Large intestine (tissue), 3 donors: ENCODE data around the gene ZSWIM3. TPM values are rescaled to one million over a fixed set of nuclear protein-coding genes. Genes with fewer than 3 reads are reported as not detected.

ENCODE experiments used
- DNase-seq, 2 donors: peaks; one replicate each; pipeline versions ENCODE4 v3.0.0 to v3.0.0-alpha.2; 2013
- H3K27ac ChIP-seq: one replicate; pipeline ENCODE4 v1.5.1; 2013; ENCODE audit warnings: low read length
- H3K27me3 ChIP-seq: 2 replicates; pipeline ENCODE4 v1.6.1; 2013; ENCODE audit warnings: low read length; ENCODE audit not compliant: control insufficient read depth, insufficient read depth
- H3K36me3 ChIP-seq: 2 replicates; pipeline ENCODE4 v1.6.1; 2013; ENCODE audit warnings: low read length; ENCODE audit not compliant: control insufficient read depth, insufficient read depth
- H3K4me1 ChIP-seq: one replicate; pipeline ENCODE4 v1.6.1; 2013; ENCODE audit warnings: low read length; ENCODE audit not compliant: control insufficient read depth, insufficient read depth
- H3K4me3 ChIP-seq: one replicate; pipeline ENCODE4 v1.5.1; 2013; ENCODE audit warnings: low read length
- H3K9me3 ChIP-seq: one replicate; pipeline ENCODE4 v1.6.1; 2013; ENCODE audit warnings: mild to moderate bottlenecking, low read depth, low read length, moderate library complexity; ENCODE audit not compliant: control insufficient read depth
- WGBS: methylation state at CpG from one replicate; pipeline ENCODE4 v1.1.5; 2013; ENCODE audit warnings: low lambda C conversion rate; ENCODE audit not compliant: insufficient coverage; 5-methylcytosine and 5-hydroxymethylcytosine counted together
- polyA plus RNA-seq: library from polyadenylated mRNA; unstranded; fragments of 120-200 nt; gene quantifications from one replicate; pipeline ENCODE4 v1.2.1, GENCODE V29; 2013

Gene ZSWIM3
- polyA plus RNA-seq, 1 donor = 6.5 TPM

- Histone ChIP-seq H3K4me1 (no peaks in the 10 kb centered on the region), H3K9me3 (no peaks in the 10 kb centered on the region), H3K27me3 (no peaks in the 10 kb centered on the region), H3K27ac (no peak overlapping the region), H3K36me3 (peaks cover 69% of the 10 kb centered on the region), H3K4me3 (no peak overlapping the region)
- WGBS = no CpG with 5 or more reads among the region's 5 CpGs
- no peak for DNase-seq
Observed at GRCh38 chr20:45842169-45842812, 15.1 kb upstream of the ZSWIM3 start.

GRCh38 chr20:45843506-45843905 is 13.9 kb upstream of the ZSWIM3 start:
- no peaks in the 10 kb centered on the region for H3K9me3 ChIP-seq
- H3K36me3 ChIP-seq = peaks cover 78% of the 10 kb centered on the region
- WGBS = no CpG with 5 or more reads among the region's 14 CpGs
- no peaks in the 10 kb centered on the region for H3K27me3 ChIP-seq
- no peak for DNase-seq
- H3K4me1 ChIP-seq = no peaks in the 10 kb centered on the region
- H3K27ac ChIP-seq = no peak overlapping the region
- no peak overlapping the region for H3K4me3 ChIP-seq

GRCh38 chr20:45845452-45845851 is 12.0 kb upstream of the ZSWIM3 start:
- H3K27ac ChIP-seq = no peak overlapping the region

GRCh38 chr20:45848421-45848820 is 9.0 kb upstream of the ZSWIM3 start:
- Histone ChIP-seq H3K9me3 (no peaks in the 10 kb centered on the region), H3K36me3 (peaks cover 49% of the 10 kb centered on the region), H3K4me1 (peaks cover 8% of the 10 kb centered on the region), H3K4me3 (no peak overlapping the region), H3K27ac (no peak overlapping the region), H3K27me3 (no peaks in the 10 kb centered on the region)
- WGBS = no CpG with 5 or more reads among the region's 8 CpGs
- no peak for DNase-seq

More at GRCh38 chr20:45845452-45845851, 12.0 kb upstream of the ZSWIM3 start:
- Histone ChIP-seq H3K4me3 (no peak overlapping the region), H3K27me3 (no peaks in the 10 kb centered on the region), H3K36me3 (peaks cover 75% of the 10 kb centered on the region), H3K4me1 (no peaks in the 10 kb centered on the region), H3K9me3 (no peaks in the 10 kb centered on the region)
- no peak for DNase-seq

- Histone ChIP-seq H3K27ac (no peak overlapping the region), H3K4me1 (peaks cover 8% of the 10 kb centered on the region), H3K4me3 (no peak overlapping the region), H3K9me3 (no peaks in the 10 kb centered on the region), H3K36me3 (peaks cover 48% of the 10 kb centered on the region), H3K27me3 (no peaks in the 10 kb centered on the region)
- WGBS = 100% methylated on average over 1 of the region's 8 CpGs
- no peak for DNase-seq
Observed at GRCh38 chr20:45848969-45849582, 8.3 kb upstream of the ZSWIM3 start.

GRCh38 chr20:45850238-45850637 is 7.2 kb upstream of the ZSWIM3 start:
- Histone ChIP-seq H3K36me3 (peaks cover 44% of the 10 kb centered on the region), H3K9me3 (no peaks in the 10 kb centered on the region), H3K27ac (peak overlapping the region; percentile 19), H3K27me3 (no peaks in the 10 kb centered on the region), H3K4me1 (peaks cover 11% of the 10 kb centered on the region), H3K4me3 (no peak overlapping the region)
- WGBS = no CpG with 5 or more reads among the region's 2 CpGs
- DNase-seq = no peak

GRCh38 chr20:45850926-45851325 is 6.5 kb upstream of the ZSWIM3 start:
- Histone ChIP-seq H3K36me3 (peaks cover 39% of the 10 kb centered on the region), H3K27ac (peak overlapping the region; percentile 53)

GRCh38 chr20:45851501-45851900 is 5.9 kb upstream of the ZSWIM3 start:
- no peaks in the 10 kb centered on the region for H3K9me3 ChIP-seq
- peak overlapping the region; percentile 53 for H3K27ac ChIP-seq
- H3K27me3 ChIP-seq = no peaks in the 10 kb centered on the region
- H3K4me1 ChIP-seq = peaks cover 19% of the 10 kb centered on the region
- H3K36me3 ChIP-seq = peaks cover 34% of the 10 kb centered on the region
- DNase-seq = no peak
- no peak overlapping the region for H3K4me3 ChIP-seq

More at GRCh38 chr20:45850926-45851325, 6.5 kb upstream of the ZSWIM3 start:
- Histone ChIP-seq H3K4me3 (no peak overlapping the region), H3K9me3 (no peaks in the 10 kb centered on the region), H3K27me3 (no peaks in the 10 kb centered on the region), H3K4me1 (peaks cover 13% of the 10 kb centered on the region)
- peak; percentile 59 to 73 for DNase-seq
- no CpG with 5 or more reads among the region's 1 CpG for WGBS

- no peak overlapping the region for H3K27ac ChIP-seq
- H3K4me1 ChIP-seq = peaks cover 19% of the 10 kb centered on the region
- 100% methylated on average over 1 of the region's 6 CpGs for WGBS
- DNase-seq = no peak
- H3K27me3 ChIP-seq = no peaks in the 10 kb centered on the region
- H3K9me3 ChIP-seq = no peaks in the 10 kb centered on the region
- H3K36me3 ChIP-seq = peaks cover 26% of the 10 kb centered on the region
- no peak overlapping the region for H3K4me3 ChIP-seq
Observed at GRCh38 chr20:45852326-45852725, 5.1 kb upstream of the ZSWIM3 start.

- H3K27me3 ChIP-seq = no peaks in the 10 kb centered on the region
- no CpG with 5 or more reads among the region's 2 CpGs for WGBS
- no peaks in the 10 kb centered on the region for H3K9me3 ChIP-seq
- H3K27ac ChIP-seq = no peak overlapping the region
- peaks cover 17% of the 10 kb centered on the region for H3K36me3 ChIP-seq
- H3K4me3 ChIP-seq = no peak overlapping the region
- DNase-seq = no peak
- H3K4me1 ChIP-seq = peaks cover 25% of the 10 kb centered on the region
Observed at GRCh38 chr20:45853484-45853883, 3.9 kb upstream of the ZSWIM3 start.

- WGBS = no CpG with 5 or more reads among the region's 13 CpGs
Observed at GRCh38 chr20:45857882-45858216, 435 bp downstream of the ZSWIM3 start.

More at GRCh38 chr20:45857882-45858216, 435 bp downstream of the ZSWIM3 start:
- Histone ChIP-seq H3K27ac (peak overlapping the region; percentile 83), H3K9me3 (no peaks in the 10 kb centered on the region), H3K4me1 (peaks cover 28% of the 10 kb centered on the region), H3K27me3 (no peaks in the 10 kb centered on the region), H3K4me3 (peak overlapping the region; percentile 78), H3K36me3 (peaks cover 15% of the 10 kb centered on the region)
- no peak for DNase-seq
